A549 (cell line): Measurements from ENCODE around the gene IGF2R. TPM values are rescaled to one million over a fixed set of nuclear protein-coding genes. Genes with fewer than 3 reads are reported as not detected.

Source experiments
- ATAC-seq, 2 experiments: fragments of 200-7000 bp in 1 of 2; fragments of >200 bp in 1 of 2; cut with Nextera tagmentation in 1 of 2; cut with Tn5 transposase in 1 of 2; 3 replicates each; pipeline versions ENCODE4 v1.8.0 to v1.9.1; 2018 to 2020; ENCODE audit warnings: mild to moderate bottlenecking in 1 of 2, moderate library complexity in 1 of 2
- CTCF ChIA-PET: fragments of 300-600 bp; sonication (Branson Sonifier 250); formaldehyde crosslinking; extraction: SDS; loops from one replicate; lab custom pipeline; 2021; ENCODE audit warnings: antibody characterized with exemption, inconsistent platforms; lab: Yijun Ruan, JAX
- POLR2A ChIA-PET: fragments of 350-600 bp; formaldehyde crosslinking; extraction: SDS; loops from one replicate; lab custom pipeline; 2021; ENCODE audit warnings: antibody characterized with exemption, inconsistent platforms; lab: Yijun Ruan, JAX
- DNase-seq, 2 experiments: peaks; one replicate each; pipeline versions ENCODE4 v3.0.0 to v3.0.0-alpha.2; 2011 to 2016; ENCODE audit warnings: low read depth in 1 of 2, low spot score in 1 of 2
- FAIRE-seq: peaks from 2 replicates; lab custom pipeline; 2011; peaks lifted over from hg19 to GRCh38; lab: Jason Lieb, UNC
- H3K27ac ChIP-seq, 2 experiments: fragments of >200 bp; sonication (Bioruptor Twin); formaldehyde crosslinking; 3 replicates each; pipeline ENCODE4 v1.5.1; 2016 to 2017
- H3K4me1 ChIP-seq: fragments of >200 bp; sonication (Bioruptor Twin); formaldehyde crosslinking; 3 replicates; pipeline ENCODE4 v1.6.1; 2016
- H3K4me2 ChIP-seq: fragments of >200 bp; sonication (Bioruptor Twin); formaldehyde crosslinking; 3 replicates; pipeline ENCODE4 v1.6.1; 2016
- H3K4me3 ChIP-seq: fragments of >200 bp; sonication (Bioruptor Twin); formaldehyde crosslinking; 3 replicates; pipeline ENCODE4 v1.5.1; 2016
- H3K9me3 ChIP-seq: fragments of >200 bp; sonication (Bioruptor Twin); formaldehyde crosslinking; 3 replicates; pipeline ENCODE4 v1.6.1; 2016
- CTCF ChIP-seq: fragments of >200 bp; sonication (Bioruptor Twin); formaldehyde crosslinking; IDR thresholded peaks from 3 replicates; pipeline ENCODE4 v1.5.1; 2016
- ELK1 ChIP-seq: fragments of 150-350 bp; IDR thresholded peaks from 2 replicates; pipeline ENCODE4 v1.6.1; 2014; ENCODE audit warnings: low read depth, mild to moderate bottlenecking, low read length
- FOSB ChIP-seq: fragments of 250-450 bp; sonication (Bioruptor Pico); IDR thresholded peaks from 2 replicates; pipeline ENCODE4 v1.5.0; 2020; ENCODE audit warnings: mild to moderate bottlenecking, moderate library complexity
- HDAC2 ChIP-seq: fragments of 200-600 bp; sonication (generic); IDR thresholded peaks from 2 replicates; pipeline ENCODE4 v1.6.1; 2016
- HES2 ChIP-seq: fragments of >200 bp; sonication (Bioruptor Twin); formaldehyde crosslinking; IDR thresholded peaks from 2 replicates; pipeline ENCODE4 v1.6.1; 2016
- HMGXB4 ChIP-seq: fragments of 250-450 bp; sonication (Bioruptor Pico); IDR thresholded peaks from 2 replicates; pipeline ENCODE4 v1.5.0; 2021; ENCODE audit warnings: mild to moderate bottlenecking, moderate library complexity, borderline replicate concordance
- HOXA7 ChIP-seq: fragments of 250-450 bp; sonication (Bioruptor Pico); IDR thresholded peaks from 2 replicates; pipeline ENCODE4 v1.5.0; 2020; ENCODE audit warnings: mild to moderate bottlenecking, moderate library complexity
- HOXB5 ChIP-seq: fragments of 250-450 bp; sonication (Bioruptor Pico); IDR thresholded peaks from 2 replicates; pipeline ENCODE4 v1.5.0; 2020; ENCODE audit warnings: mild to moderate bottlenecking, moderate library complexity
- JUN ChIP-seq, 2 experiments: fragments of >200 bp; sonication (Bioruptor Twin); formaldehyde crosslinking; IDR thresholded peaks; 2 replicates in 1 of 2; 3 replicates in 1 of 2; pipeline ENCODE4 v1.6.1; 2016 to 2017
- JUNB ChIP-seq: fragments of >200 bp; sonication (Bioruptor Twin); formaldehyde crosslinking; IDR thresholded peaks from 2 replicates; pipeline ENCODE4 v1.6.1; 2016
- KDM5A ChIP-seq: fragments of 200-600 bp; sonication (generic); IDR thresholded peaks from 2 replicates; pipeline ENCODE4 v1.6.1; 2016; ENCODE audit warnings: antibody characterized with exemption, mild to moderate bottlenecking
- MAX ChIP-seq: IDR thresholded peaks from 2 replicates; pipeline ENCODE4 v1.6.1; 2012
- MAZ ChIP-seq: fragments of 150-350 bp; IDR thresholded peaks from 2 replicates; pipeline ENCODE4 v1.6.1; 2014; ENCODE audit warnings: antibody characterized with exemption, low read depth, low read length, borderline replicate concordance
- MYC ChIP-seq: IDR thresholded peaks from 2 replicates; pipeline ENCODE4 v1.6.1; 2012; ENCODE audit warnings: mild to moderate bottlenecking, inconsistent platforms, low read length, improper control_type of control experiment, borderline replicate concordance
- NPAS2 ChIP-seq: fragments of 250-450 bp; sonication (Bioruptor Pico); IDR thresholded peaks from 2 replicates; pipeline ENCODE4 v1.8.0; 2022; ENCODE audit warnings: mild to moderate bottlenecking, moderate library complexity, borderline replicate concordance
- NR3C1 ChIP-seq: fragments of >200 bp; sonication (Bioruptor Twin); formaldehyde crosslinking; IDR thresholded peaks from 3 replicates; pipeline ENCODE4 v1.6.1; 2017
- POLR2A ChIP-seq: IDR thresholded peaks from 2 replicates; pipeline ENCODE4 v1.6.1; 2012; ENCODE audit warnings: mild to moderate bottlenecking, low read length
- RAD21 ChIP-seq, 2 experiments: fragments of >200 bp in 1 of 2; sonication (Bioruptor Twin) in 1 of 2; formaldehyde crosslinking in 1 of 2; IDR thresholded peaks in 1 of 2; conservative IDR thresholded peaks in 1 of 2; 2 replicates in 1 of 2; 3 replicates in 1 of 2; pipeline ENCODE4 v1.6.1; 2012 to 2018; ENCODE audit warnings: inconsistent platforms in 1 of 2
- SMC3 ChIP-seq: fragments of >200 bp; sonication (Bioruptor Twin); formaldehyde crosslinking; IDR thresholded peaks from 3 replicates; pipeline ENCODE4 v1.6.1; 2018; ENCODE audit warnings: inconsistent platforms
- SREBF2 ChIP-seq: fragments of 450-650 bp; IDR thresholded peaks from 2 replicates; pipeline ENCODE4 v1.6.1; 2014; ENCODE audit warnings: mild to moderate bottlenecking, moderate library complexity
- TP53 ChIP-seq: fragments of 250-450 bp; sonication (Bioruptor Pico); IDR thresholded peaks from 2 replicates; pipeline ENCODE4 v1.5.0; 2021; ENCODE audit warnings: mild to moderate bottlenecking, moderate library complexity
- USF2 ChIP-seq: fragments of 450-650 bp; IDR thresholded peaks from 2 replicates; pipeline ENCODE4 v1.6.1; 2014; ENCODE audit warnings: antibody characterized with exemption
- ZC3H11A ChIP-seq: fragments of 450-650 bp; IDR thresholded peaks from 2 replicates; pipeline ENCODE4 v1.6.1; 2014; ENCODE audit warnings: antibody characterized with exemption, mild to moderate bottlenecking
- ZNF302 ChIP-seq: fragments of 250-450 bp; sonication (Bioruptor Pico); IDR thresholded peaks from 2 replicates; pipeline ENCODE4 v1.9.0; 2021; ENCODE audit warnings: inconsistent platforms, mild to moderate bottlenecking, moderate library complexity
- ZSCAN20 ChIP-seq: fragments of 250-450 bp; sonication (Bioruptor Pico); IDR thresholded peaks from 2 replicates; pipeline ENCODE4 v1.8.0; 2022; ENCODE audit warnings: mild to moderate bottlenecking, moderate library complexity
- WGBS: methylation state at CpG from one replicate; pipeline ENCODE4 v1.1.6; 2017; ENCODE audit errors: missing lambda C conversion rate; 5-methylcytosine and 5-hydroxymethylcytosine counted together
- polyA plus RNA-seq, 4 experiments: library from polyadenylated mRNA; depleted of rRNA in 3 of 4; stranded (reverse); fragments of >200 nt; fragmentation: RNase III in 1 of 4; extraction: RNeasy Plus Mini Kit Qiagen cat#74134 plus additional on column Dnase treatment in 1 of 4; gene quantifications; 2 replicates in 3 of 4; 3 replicates in 1 of 4; pipeline ENCODE4 v1.2.3, GENCODE V29; 2011 to 2017

The IGF2R gene
- polyA plus RNA-seq, 2 of the 4 experiments (the other 2 are of a cell fraction) = 17.6 to 24.9 TPM

- POLR2A ChIA-PET = no interaction called here
- ATAC-seq (no peak), FAIRE-seq (no peak), DNase-seq (no peak)
- Histone ChIP-seq H3K4me3 (no peak overlapping the region), H3K4me2 (no peak overlapping the region), H3K9me3 (no peaks in the 10 kb centered on the region), H3K4me1 (peaks cover 5% of the 10 kb centered on the region; the same call in 1 of the 3 replicates), H3K27ac (no peak overlapping the region)
- WGBS = 93% methylated on average over 7 of the region's 16 CpGs
- TF ChIP-seq MAZ (no peak), ZSCAN20 (CRISPR knock-in tag) (no peak), SMC3 (no peak), JUNB (no peak), CTCF (no peak), NR3C1 (no peak), HOXB5 (CRISPR knock-in tag) (no peak), ZNF302 (CRISPR knock-in tag) (no peak), HOXA7 (CRISPR knock-in tag) (no peak), HES2 (no peak), NPAS2 (CRISPR knock-in tag) (no peak), RAD21 (conservative IDR thresholded peaks at IDR 0.05 in 1 of 2, IDR thresholded peaks at IDR 0.05 in 1 of 2) (no peak), TP53 (CRISPR knock-in tag) (no peak), HDAC2 (no peak), HMGXB4 (CRISPR knock-in tag) (no peak), ZC3H11A (no peak), MAX (no peak)
- CTCF ChIA-PET = interaction anchor here (1.0 to 1.9 kb wide), 3 partner anchors 8 to 14 kb away, joined by 3 to 9 read pairs (median 6); no protein-coding TSS in a partner anchor
Observed at GRCh38 chr6:160102399-160102798, 133.5 kb downstream of the IGF2R start.

- Histone ChIP-seq H3K4me2 (no peak overlapping the region), H3K9me3 (no peaks in the 10 kb centered on the region), H3K4me3 (no peak overlapping the region), H3K27ac (no peak overlapping the region), H3K4me1 (peaks cover 5% of the 10 kb centered on the region; the same call in 1 of the 3 replicates)
- POLR2A ChIA-PET = no interaction called here
- DNase-seq = peak; percentile 27 to 41
- TF ChIP-seq MYC (no peak), SMC3 (peak; percentile 29; the same call in 2 of the 3 replicates), ELK1 (no peak), FOSB (CRISPR knock-in tag) (no peak), RAD21 (conservative IDR thresholded peaks at IDR 0.05 in 1 of 2, IDR thresholded peaks at IDR 0.05 in 1 of 2) (peak in 1 of 2 experiments; percentile 38; a peak in 1 of 5 replicates), SREBF2 (no peak), JUNB (no peak), MAX (no peak), KDM5A (no peak), POLR2A (no peak), CTCF (peak; percentile 32; the same call in 2 of the 3 replicates), JUN (IDR thresholded peaks at IDR 0.05) (no peak), USF2 (no peak)
- WGBS = 72% methylated on average over 11 of the region's 14 CpGs
- CTCF ChIA-PET = interaction anchor here (1.9 kb wide), 1 partner anchor 15 kb away, joined by 9 read pairs; no protein-coding TSS in a partner anchor
- FAIRE-seq = no peak
- ATAC-seq = peak; percentile 32 to 82; a peak in 4 of 6 replicates
Observed at GRCh38 chr6:160102956-160103824, 134.3 kb downstream of the IGF2R start.
